ENCODE data around the gene CTSL. TPM values are rescaled to one million over a fixed set of nuclear protein-coding genes. Genes with fewer than 3 reads are reported as not detected.

CTSL gene
- total and polyA plus RNA-seq, 2 donors (not counting 1 experiment from before 2014, with no cell fraction given), result 487 to 826 TPM

DNA sequence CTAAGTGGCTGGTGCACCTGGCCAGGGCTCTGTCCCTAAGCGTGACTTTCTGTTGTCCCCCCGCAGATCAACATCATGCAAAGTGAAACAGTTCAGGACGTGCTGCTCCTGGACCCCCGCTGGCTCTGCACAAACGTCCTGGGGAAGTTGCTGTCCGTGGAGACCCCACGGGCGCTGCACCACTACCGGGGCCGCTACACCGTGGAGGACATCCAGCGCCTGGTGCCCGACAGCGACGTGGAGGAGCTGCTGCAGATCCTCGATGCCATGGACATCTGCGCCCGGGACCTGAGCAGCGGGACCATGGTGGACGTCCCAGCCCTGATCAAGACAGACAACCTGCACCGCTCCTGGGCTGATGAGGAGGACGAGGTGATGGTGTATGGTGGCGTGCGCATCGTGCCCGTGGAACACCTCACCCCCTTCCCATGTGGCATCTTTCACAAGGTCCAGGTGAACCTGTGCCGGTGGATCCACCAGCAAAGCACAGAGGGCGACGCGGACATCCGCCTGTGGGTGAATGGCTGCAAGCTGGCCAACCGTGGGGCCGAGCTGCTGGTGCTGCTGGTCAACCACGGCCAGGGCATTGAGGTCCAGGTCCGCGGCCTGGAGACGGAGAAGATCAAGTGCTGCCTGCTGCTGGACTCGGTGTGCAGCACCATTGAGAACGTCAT is 19.7 kb upstream of the CTSL start:
- TF ChIP-seq, protein P1, sequence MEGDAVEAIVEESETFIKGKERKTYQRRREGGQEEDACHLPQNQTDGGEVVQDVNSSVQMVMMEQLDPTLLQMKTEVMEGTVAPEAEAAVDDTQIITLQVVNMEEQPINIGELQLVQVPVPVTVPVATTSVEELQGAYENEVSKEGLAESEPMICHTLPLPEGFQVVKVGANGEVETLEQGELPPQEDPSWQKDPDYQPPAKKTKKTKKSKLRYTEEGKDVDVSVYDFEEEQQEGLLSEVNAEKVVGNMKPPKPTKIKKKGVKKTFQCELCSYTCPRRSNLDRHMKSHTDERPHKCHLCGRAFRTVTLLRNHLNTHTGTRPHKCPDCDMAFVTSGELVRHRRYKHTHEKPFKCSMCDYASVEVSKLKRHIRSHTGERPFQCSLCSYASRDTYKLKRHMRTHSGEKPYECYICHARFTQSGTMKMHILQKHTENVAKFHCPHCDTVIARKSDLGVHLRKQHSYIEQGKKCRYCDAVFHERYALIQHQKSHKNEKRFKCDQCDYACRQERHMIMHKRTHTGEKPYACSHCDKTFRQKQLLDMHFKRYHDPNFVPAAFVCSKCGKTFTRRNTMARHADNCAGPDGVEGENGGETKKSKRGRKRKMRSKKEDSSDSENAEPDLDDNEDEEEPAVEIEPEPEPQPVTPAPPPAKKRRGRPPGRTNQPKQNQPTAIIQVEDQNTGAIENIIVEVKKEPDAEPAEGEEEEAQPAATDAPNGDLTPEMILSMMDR (conservative IDR thresholded peaks at IDR 0.05 in 1 of 2, IDR thresholded peaks at IDR 0.05 in 1 of 2; ENCODE audit: low read depth in 1 of 2, low read length in 2 of 2), result no peak

DNA sequence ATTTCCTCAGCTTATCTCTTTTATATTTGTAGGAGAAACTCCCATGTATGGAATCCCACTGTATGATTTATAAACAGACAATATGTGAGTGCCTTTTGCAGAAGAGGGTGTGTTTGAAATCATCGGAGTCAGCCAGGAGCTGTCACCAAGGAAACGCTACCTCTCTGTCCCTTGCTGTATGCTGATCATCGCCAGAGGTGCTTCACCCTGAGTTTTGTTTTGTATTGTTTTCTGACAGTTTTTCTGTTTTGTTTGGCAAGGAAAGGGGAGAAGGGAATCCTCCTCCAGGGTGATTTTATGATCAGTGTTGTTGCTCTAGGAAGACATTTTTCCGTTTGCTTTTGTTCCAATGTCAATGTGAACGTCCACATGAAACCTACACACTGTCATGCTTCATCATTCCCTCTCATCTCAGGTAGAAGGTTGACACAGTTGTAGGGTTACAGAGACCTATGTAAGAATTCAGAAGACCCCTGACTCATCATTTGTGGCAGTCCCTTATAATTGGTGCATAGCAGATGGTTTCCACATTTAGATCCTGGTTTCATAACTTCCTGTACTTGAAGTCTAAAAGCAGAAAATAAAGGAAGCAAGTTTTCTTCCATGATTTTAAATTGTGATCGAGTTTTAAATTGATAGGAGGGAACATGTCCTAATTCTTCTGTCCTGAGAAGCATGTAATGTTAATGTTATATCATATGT is 18.0 kb upstream of the CTSL start:
- Histone ChIP-seq H4K20me1 (ENCODE audit: control insufficient read depth, extremely low read depth, insufficient read depth, low read length) (no peaks in the 10 kb centered on the region), H3K9ac (ENCODE audit: insufficient read depth, low read length) (no peak overlapping the region), H3K27ac (ENCODE audit: insufficient read depth, low read length) (no peak overlapping the region), H3K4me1 (ENCODE audit: control insufficient read depth, extremely low read depth, insufficient read depth, low read length) (peaks cover 14% of the 10 kb centered on the region), H3K9me3 (ENCODE audit: control insufficient read depth, insufficient read depth, low read depth, low read length) (no peaks in the 10 kb centered on the region), H2AFZ (ENCODE audit: low read length) (no peak overlapping the region), H3K4me2 (ENCODE audit: extremely low read depth, insufficient read depth, low read length) (no peak overlapping the region), H3K4me3 (replicated peaks in 1 of 4; ENCODE audit: control extremely low read depth in 1 of 4, insufficient read depth in 1 of 4, low read depth in 3 of 4, low read length in 4 of 4) (no peak overlapping the region), H3K27me3 (ENCODE audit: control insufficient read depth, insufficient read depth, low read length) (no peaks in the 10 kb centered on the region), H3K36me3 (ENCODE audit: control insufficient read depth, insufficient read depth, low read length) (no peaks in the 10 kb centered on the region), H3K79me2 (ENCODE audit: control insufficient read depth, insufficient read depth, low read length) (no peaks in the 10 kb centered on the region)
- DNase-seq (ENCODE audit: low read depth in 2 of 2), result peak; percentile 6 to 42
- TF ChIP-seq EZH2 (IDR thresholded peaks at IDR 0.05; ENCODE audit: low read length, missing control alignments), result no peak
- TF ChIP-seq, protein P1 (conservative IDR thresholded peaks at IDR 0.05 in 1 of 2, IDR thresholded peaks at IDR 0.05 in 1 of 2; ENCODE audit: low read depth in 1 of 2, low read length in 2 of 2), result no peak

More for the DNA sequence above, 19.7 kb upstream of the CTSL start:
- H3K9ac ChIP-seq (ENCODE audit: insufficient read depth, low read length), result no peak overlapping the region
- no peak for DNase-seq (ENCODE audit: low read depth in 2 of 2)
- no peak overlapping the region for H2AFZ ChIP-seq (ENCODE audit: low read length)
- no peaks in the 10 kb centered on the region for H3K79me2 ChIP-seq (ENCODE audit: control insufficient read depth, insufficient read depth, low read length)
- H3K4me1 ChIP-seq (ENCODE audit: control insufficient read depth, extremely low read depth, insufficient read depth, low read length), result no peaks in the 10 kb centered on the region
- no peak overlapping the region for H3K27ac ChIP-seq (ENCODE audit: insufficient read depth, low read length)
- H3K4me2 ChIP-seq (ENCODE audit: extremely low read depth, insufficient read depth, low read length), result no peak overlapping the region
- H3K4me3 ChIP-seq (replicated peaks in 1 of 4; ENCODE audit: control extremely low read depth in 1 of 4, insufficient read depth in 1 of 4, low read depth in 3 of 4, low read length in 4 of 4), result no peak overlapping the region
- no peaks in the 10 kb centered on the region for H4K20me1 ChIP-seq (ENCODE audit: control insufficient read depth, extremely low read depth, insufficient read depth, low read length)
- H3K9me3 ChIP-seq (ENCODE audit: control insufficient read depth, insufficient read depth, low read depth, low read length), result no peaks in the 10 kb centered on the region
- H3K36me3 ChIP-seq (ENCODE audit: control insufficient read depth, insufficient read depth, low read length), result no peaks in the 10 kb centered on the region
- no peaks in the 10 kb centered on the region for H3K27me3 ChIP-seq (ENCODE audit: control insufficient read depth, insufficient read depth, low read length)

DNA sequence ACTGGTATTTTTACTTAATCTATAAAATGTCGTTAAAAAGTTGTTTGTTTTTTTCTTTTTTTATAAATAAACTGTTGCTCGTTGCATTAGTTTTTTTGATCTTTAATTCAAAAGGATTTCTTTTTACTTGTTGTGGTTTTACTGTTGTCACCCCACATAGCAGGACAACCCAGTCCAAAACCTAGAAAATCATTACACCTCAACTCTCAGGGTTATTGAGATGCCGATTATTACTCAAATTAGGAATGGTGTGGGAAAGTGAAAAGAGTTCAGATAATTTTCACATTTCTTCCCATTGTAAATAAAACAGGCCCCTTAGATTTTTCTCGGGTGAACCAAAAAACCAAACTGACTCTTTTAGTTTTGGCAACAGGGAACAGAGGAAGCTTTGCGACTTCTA is 17.4 kb upstream of the CTSL start:
- no peaks in the 10 kb centered on the region for H3K79me2 ChIP-seq (ENCODE audit: control insufficient read depth, insufficient read depth, low read length)
- H3K4me1 ChIP-seq (ENCODE audit: control insufficient read depth, extremely low read depth, insufficient read depth, low read length), result peaks cover 17% of the 10 kb centered on the region
- H4K20me1 ChIP-seq (ENCODE audit: control insufficient read depth, extremely low read depth, insufficient read depth, low read length), result no peaks in the 10 kb centered on the region
- H3K4me3 ChIP-seq (replicated peaks in 1 of 4; ENCODE audit: control extremely low read depth in 1 of 4, insufficient read depth in 1 of 4, low read depth in 3 of 4, low read length in 4 of 4), result no peak overlapping the region
- H3K4me2 ChIP-seq (ENCODE audit: extremely low read depth, insufficient read depth, low read length), result no peak overlapping the region
- H2AFZ ChIP-seq (ENCODE audit: low read length), result no peak overlapping the region
- H3K9ac ChIP-seq (ENCODE audit: insufficient read depth, low read length), result no peak overlapping the region
- H3K27ac ChIP-seq (ENCODE audit: insufficient read depth, low read length), result no peak overlapping the region
- H3K27me3 ChIP-seq (ENCODE audit: control insufficient read depth, insufficient read depth, low read length), result no peaks in the 10 kb centered on the region
- no peak for DNase-seq (ENCODE audit: low read depth in 2 of 2)
- TF ChIP-seq, protein P1 (conservative IDR thresholded peaks at IDR 0.05 in 1 of 2, IDR thresholded peaks at IDR 0.05 in 1 of 2; ENCODE audit: low read depth in 1 of 2, low read length in 2 of 2), result no peak
- TF ChIP-seq EZH2 (IDR thresholded peaks at IDR 0.05; ENCODE audit: low read length, missing control alignments), result no peak
- H3K36me3 ChIP-seq (ENCODE audit: control insufficient read depth, insufficient read depth, low read length), result no peaks in the 10 kb centered on the region
- no peaks in the 10 kb centered on the region for H3K9me3 ChIP-seq (ENCODE audit: control insufficient read depth, insufficient read depth, low read depth, low read length)

Measured in fibroblast of lung (primary cell).